Left ventricle myocardium superior (tissue), 1 donor: ENCODE measurements around the gene TMEM121B. TPM values are rescaled to one million over a fixed set of nuclear protein-coding genes. Genes with fewer than 3 reads are reported as not detected.
"Not testable (repeated sequence)": the region's sequence is repeated elsewhere in the genome, so short reads cannot be mapped to it uniquely, and the experiment has no call there.

ENCODE experiments used
- ATAC-seq: fragments of 200-7000 bp; cut with Tn5 transposase; one replicate; pipeline ENCODE4 v1.9.1; 2020; ENCODE audit warnings: mild to moderate bottlenecking, moderate library complexity
- DNase-seq: peaks from one replicate; pipeline ENCODE4 v3.0.0-alpha.2; 2020
- intact Hi-C: fragments of 100-400 bp; cut with micrococcal nuclease; formaldehyde crosslinking; loops from one replicate; pipeline ENCODE4 v1.11.0; 2022
- long read RNA-seq: library from polyadenylated mRNA; unstranded; transcript quantifications from one replicate; pipeline ENCODE4 v2.0.0, GENCODE V29; 2021
- total RNA-seq: library from RNA; stranded (reverse); fragmentation: NEBNext Ultra II Directional; extraction: Animal tissue kit (Norgen Biotek cat#: 25700); gene quantifications from one replicate; pipeline ENCODE4 v1.2.1, GENCODE V29; 2021
- donor health status: DM: no; HTN: yes; CAD: no; lungs with severe emphysema.

The TMEM121B gene
- total RNA-seq: 1.7 TPM
- long read RNA-seq, full-length matches to known transcripts: 1 of 1 reads
- long read RNA-seq, partial matches to known transcripts: 0 of 1 reads
- long read RNA-seq, other reads (novel, unspliced or antisense): 0 of 1 reads

DNA sequence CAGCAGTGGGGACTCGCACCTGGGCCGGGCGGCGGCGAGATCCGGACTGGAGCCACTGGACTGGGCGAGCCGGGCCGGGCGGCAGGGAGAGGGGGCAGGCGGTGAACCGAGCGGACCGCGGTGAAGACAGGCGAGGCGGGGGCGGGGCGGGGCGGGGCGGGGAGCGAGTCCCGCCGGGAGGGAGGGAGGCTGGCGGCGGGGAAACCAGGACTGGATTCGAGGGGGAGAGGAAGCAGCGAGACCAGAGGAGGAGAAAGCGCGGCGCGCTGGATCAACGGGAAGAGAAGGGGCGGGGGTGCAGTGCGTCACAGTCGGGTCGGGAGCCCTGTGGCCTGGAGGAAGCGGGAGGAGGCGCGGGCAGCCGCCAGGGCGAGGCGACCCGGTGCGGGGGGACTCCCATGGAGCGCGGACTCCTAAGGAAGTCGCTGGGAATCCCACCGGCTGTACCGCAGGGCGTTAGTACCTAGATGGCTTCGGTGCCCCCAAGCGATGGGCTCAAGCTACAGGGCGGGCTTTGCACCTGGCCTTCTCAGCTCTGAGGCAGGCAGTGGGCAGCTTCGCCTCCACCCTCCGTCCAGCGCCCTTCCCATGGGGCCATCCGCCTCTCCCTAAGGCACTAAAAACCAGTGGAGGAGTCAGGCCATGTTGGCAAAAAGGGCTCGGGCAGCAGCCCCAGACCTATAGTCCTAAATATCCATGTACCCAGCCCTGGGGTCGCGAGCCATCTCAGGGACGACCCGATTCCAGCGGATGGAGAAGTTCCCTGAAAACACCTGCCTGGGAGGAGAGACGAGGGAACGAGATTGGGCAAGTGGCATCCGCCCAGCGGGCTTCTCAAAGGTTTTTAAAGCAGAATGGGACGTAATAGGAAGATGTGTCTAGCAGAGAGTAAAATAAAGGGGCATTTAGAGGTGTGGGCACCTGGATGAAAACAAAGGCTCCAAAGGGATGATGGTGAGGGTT is at the start of gene TMEM121B:
TMEM121B (minus strand) TSS at position 128 of the 963 bp plus-strand sequence. CDS start 233 bp downstream, outside the sequence.
- DNase-seq (peak; percentile 87), ATAC-seq (peak; percentile 84)
- intact Hi-C loops: no loop called here

GRCh38 chr22:17167486-17167885 is 46.3 kb upstream of the TMEM121B start:
- ATAC-seq (peak; percentile 52), DNase-seq (peak; percentile 87)
- intact Hi-C loops: no loop called here

DNA sequence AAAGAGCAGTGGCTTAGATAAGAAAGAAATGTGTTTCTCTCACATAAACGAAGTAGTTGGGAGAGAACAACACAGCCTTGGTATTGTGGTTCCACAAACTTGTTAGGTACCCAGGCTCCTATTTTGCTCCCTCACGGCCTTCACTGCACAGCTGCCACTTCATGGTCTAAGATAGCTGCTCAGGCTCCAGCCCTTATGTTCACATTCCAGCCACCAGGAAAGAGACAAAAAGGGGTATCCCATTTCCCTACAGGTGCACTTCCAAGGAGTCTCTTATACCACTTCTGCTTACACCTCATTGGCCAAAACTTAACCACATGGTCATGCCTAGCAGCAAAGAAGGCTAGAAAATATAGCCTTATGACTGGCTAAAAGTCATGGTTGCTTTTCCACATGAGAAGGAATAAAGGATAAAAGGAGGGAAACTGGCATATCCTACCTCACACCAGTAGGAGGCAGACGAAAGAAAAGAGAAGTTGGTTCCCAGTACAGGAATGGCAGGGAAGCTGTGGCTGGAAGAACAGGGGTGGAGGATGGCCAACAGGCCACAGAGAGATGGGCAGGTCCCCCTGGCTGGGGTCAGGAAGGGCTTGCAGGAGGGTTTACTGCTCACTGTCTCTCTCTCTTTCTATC is 43.3 kb upstream of the TMEM121B start:
- no peak for ATAC-seq
- intact Hi-C loops: no loop called here

GRCh38 chr22:17162731-17163130 is 41.6 kb upstream of the TMEM121B start:
- no peak for DNase-seq
- intact Hi-C loops: no loop called here
- no peak for ATAC-seq

More for the DNA sequence above, 43.3 kb upstream of the TMEM121B start:
- no peak for DNase-seq

DNA sequence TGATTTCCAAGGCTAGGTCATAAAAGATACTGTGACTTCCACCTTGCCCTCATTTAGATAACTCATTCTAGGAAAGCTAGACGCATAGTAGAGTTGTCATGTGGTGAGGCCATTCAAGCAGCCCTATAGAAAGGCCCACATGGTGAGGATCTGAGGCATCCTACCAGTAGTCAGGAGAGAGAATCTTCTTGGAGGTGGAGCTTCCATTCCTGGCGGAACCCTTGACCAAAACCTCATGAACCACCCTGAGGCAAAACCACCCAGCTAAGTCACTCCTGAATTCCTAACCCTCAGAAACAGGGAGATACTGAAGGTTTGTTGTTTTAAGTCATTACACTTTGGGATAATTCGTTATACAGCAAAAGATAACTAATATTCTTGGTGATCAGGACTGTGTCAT is 40.8 kb upstream of the TMEM121B start:
- ATAC-seq (no peak), DNase-seq (no peak)
- intact Hi-C loops: no loop called here

DNA sequence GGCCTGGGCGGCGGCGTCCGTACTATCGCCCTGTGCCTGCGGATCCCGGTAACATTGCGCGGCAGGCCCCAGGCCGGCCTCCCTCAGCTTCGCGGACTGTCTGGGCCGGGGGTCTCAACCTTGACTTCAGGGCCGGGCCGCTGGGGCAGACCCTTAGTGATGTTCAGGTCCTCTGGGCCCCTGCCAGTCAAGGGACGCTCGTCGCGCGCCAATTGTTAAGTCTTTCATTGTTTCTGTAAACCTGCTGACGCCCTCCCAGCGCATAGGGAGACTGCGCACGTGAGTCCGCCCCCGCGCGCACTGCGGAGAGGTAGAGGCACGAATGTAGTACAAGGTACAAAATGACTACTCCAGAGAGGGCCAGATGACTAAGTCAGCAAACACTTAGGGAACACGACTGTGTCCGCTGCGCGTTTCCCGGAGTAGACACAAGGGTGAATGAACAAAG is 38.4 kb upstream of the TMEM121B start:
- ATAC-seq (peak; percentile 32), DNase-seq (peak; percentile 61)
- intact Hi-C loops: no loop called here

- ATAC-seq (peak; percentile 92), DNase-seq (peak; percentile 96)
- intact Hi-C loops: no loop called here
These were observed 37.7 kb upstream of the TMEM121B start, which contains the start of gene HDHD5 for GRCh38 chr22:17158568-17159503. Gene HDHD5 (minus strand): TSS chr22:17159277. CDS start chr22:17159251, 26 bp downstream.

DNA sequence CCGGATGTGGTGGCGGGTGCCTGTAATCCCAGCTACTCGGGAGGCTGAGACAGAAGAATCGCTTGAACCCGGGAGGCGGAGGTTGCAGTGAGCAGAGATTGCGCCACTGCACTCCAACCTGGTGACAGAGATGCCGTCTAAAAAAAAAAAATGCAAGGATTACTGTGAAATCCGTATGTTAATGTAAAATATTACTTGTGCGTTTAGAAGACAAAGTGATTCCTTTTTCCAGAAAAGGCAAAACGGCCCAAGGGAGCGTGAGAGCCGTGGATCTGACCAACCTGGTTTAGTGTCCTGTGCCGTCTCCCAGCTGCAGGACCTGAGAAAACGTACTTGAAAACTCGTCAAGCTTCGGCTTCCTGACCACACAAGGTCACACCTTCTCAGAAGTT is 37.0 kb upstream of the TMEM121B start:
- intact Hi-C loops: no loop called here
- no peak for ATAC-seq

DNA sequence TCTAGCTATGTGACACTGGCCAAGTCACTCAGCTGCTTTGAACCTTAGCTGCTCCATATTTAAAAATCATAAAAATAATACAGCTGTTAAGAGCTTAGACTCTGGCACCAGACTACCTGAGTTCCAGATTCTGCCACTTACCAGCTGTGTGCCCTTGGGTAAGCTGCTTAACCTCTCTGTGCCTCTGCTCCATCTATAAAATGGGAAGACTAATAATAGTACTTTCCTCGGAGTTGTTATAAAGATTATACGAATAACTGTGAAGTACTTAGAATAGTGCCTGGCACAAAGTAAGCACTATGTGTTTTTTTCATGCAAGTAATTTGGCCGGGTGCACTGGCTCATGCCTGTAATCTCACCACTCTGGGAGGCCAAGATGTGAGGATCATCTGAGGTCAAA is 36.6 kb upstream of the TMEM121B start:
- intact Hi-C loops: no loop called here
- ATAC-seq (no peak), DNase-seq (no peak)

More for the DNA sequence above, 37.0 kb upstream of the TMEM121B start:
- no peak for DNase-seq

DNA sequence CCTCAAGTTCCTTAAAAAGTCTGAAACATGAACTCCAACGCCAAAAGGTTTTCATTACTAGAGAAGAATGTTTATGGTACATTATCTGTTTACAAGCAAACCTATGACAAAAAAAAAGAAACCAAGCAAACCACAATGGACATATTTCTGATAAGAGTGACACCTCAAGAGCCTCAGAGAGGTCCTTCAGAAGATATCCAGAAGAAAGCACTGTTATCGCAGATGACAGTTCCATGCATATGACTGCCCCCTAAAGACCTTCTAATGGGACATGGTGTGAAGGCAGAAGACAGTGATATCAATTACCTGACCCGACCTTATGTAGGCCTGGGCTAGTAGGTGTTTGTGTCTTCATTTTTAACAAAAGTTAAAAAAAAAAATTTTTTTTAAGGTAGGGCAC is 34.8 kb upstream of the TMEM121B start:
- intact Hi-C loops: no loop called here
- no peak for ATAC-seq
- DNase-seq: no peak

DNA sequence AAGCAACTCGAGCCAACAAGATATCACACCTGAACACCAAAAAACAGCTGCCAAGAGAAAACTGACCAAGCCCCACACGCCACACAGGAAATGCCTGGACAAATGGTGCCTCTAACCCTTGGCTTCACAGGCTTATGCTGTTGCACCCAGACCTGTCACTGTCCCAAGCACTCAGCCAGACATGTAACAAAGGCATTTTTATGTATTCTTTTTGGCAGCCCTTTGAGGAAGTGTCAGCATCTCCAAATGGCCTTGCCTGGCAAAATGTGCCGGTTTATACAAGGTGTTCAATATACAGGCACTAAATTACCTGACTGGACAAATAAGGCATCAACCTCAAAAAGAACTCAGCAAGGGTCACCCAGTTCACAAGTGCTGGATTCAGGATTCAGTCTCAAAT is 31.8 kb upstream of the TMEM121B start:
- intact Hi-C loops: no loop called here

GRCh38 chr22:17152340-17152739 is 31.2 kb upstream of the TMEM121B start:
- no peak for DNase-seq
- intact Hi-C loops: no loop called here
- peak; percentile 46 for ATAC-seq

More for the DNA sequence above, 31.8 kb upstream of the TMEM121B start:
- ATAC-seq (no peak), DNase-seq (no peak)

DNA sequence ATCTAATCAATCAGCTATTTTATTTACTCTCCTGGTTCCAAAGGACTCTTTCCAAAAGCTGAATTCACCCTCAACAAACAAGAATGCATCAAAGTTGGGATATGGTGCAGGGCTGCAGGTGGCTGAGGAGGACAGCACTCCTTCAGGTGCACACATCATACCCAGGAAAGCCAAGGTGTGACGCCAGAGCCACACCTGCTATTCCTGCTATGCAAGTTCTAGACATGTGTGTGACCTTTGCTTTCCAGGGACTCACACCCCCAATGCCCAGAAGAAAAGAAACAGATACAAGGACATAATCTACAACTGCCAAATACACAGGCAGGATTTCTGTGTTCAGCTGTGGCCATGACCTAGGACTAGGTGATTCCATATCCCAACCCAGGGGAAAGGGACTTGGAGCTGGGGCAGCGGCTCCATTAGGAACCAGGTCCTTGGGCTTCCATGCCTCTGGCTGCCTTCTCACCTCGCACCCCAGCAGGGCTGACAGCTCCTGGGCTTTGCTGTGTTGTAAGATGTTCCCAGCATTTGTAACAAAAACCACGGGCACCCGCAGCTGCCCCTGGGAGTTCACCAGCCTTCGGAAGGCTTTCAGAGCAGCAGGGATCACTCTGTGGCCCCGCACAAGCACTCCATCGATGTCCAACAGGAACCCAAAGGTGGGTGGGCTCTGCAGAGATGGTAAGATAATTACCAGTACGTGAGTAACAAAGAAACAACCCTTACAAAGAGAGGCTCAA is 28.1 kb upstream of the TMEM121B start:
- DNase-seq (no peak), ATAC-seq (no peak)
- intact Hi-C loops: no loop called here

DNA sequence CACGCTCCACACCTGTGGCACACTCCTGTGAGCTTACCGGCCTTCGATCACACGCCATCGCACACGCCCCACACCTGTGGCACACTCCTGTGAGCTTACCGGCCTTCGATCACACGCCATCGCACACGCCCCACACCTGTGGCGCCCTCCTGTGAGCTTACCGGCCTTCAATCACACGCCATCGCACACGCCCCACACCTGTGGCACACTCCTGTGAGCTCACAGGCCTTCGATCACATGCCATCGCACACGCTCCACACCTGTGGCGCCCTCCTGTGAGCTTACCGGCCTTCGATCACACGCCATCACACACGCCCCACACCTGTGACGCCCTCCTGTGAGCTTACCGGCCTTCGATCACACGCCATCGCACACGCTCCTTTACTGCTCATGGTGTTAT is 26.3 kb upstream of the TMEM121B start:
- ATAC-seq, DNase-seq, intact Hi-C loops: not testable (repeated sequence)

- intact Hi-C loops: no loop called here
- no peak for ATAC-seq
- no peak for DNase-seq
These were observed 24.0 kb upstream of the TMEM121B start for GRCh38 chr22:17145021-17145680.

DNA sequence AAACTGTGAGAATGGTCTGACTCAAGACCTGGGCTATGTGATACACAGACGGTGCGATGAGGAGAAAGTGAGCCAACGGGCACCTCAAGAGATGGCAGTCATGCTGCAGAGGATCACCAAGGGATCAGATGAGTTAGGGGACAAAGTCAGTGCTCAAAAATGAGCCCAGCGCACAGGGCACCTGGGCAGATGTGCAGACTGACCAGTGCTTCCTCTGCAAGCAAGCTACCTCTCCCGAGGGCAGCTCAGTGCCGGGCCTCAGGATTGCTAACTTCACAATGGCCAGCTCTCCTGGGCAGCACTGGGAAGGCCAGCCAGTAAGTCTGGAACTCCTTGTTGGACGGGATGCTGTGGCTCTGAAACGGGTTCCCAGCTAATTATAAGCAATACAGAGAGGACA is 22.7 kb upstream of the TMEM121B start:
- no peak for DNase-seq

GRCh38 chr22:17143101-17143500 is 21.9 kb upstream of the TMEM121B start:
- intact Hi-C loops: no loop called here
- ATAC-seq (no peak), DNase-seq (no peak)

More for the DNA sequence above, 22.7 kb upstream of the TMEM121B start:
- intact Hi-C loops: no loop called here
- no peak for ATAC-seq
